Liver (tissue), 3 donors: Measurements from ENCODE around the gene OR4D10.

Experiments used
- EGR1 ChIP-seq, 2 donors: IDR thresholded peaks; 2 replicates each; pipeline ENCODE4 v1.6.1; 2016 to 2018; ENCODE audit warnings: antibody characterized with exemption in 2 of 2, low read depth in 2 of 2
- FOXA1 ChIP-seq: IDR thresholded peaks from 2 replicates; pipeline ENCODE4 v1.6.1; 2016; ENCODE audit warnings: antibody characterized with exemption
- GABPA ChIP-seq, 2 donors: IDR thresholded peaks in 1 of 2; conservative IDR thresholded peaks in 1 of 2; 2 replicates each; pipeline ENCODE4 v1.6.1; 2016; ENCODE audit warnings: antibody characterized with exemption in 2 of 2, mild to moderate bottlenecking in 1 of 2, moderate library complexity in 1 of 2
- JUND ChIP-seq, 2 donors: IDR thresholded peaks; 2 replicates each; pipeline ENCODE4 v1.6.1; 2016; ENCODE audit warnings: antibody characterized with exemption in 2 of 2
- MAX ChIP-seq: IDR thresholded peaks from 2 replicates; pipeline ENCODE4 v1.6.1; 2016; ENCODE audit warnings: antibody characterized with exemption
- RAD21 ChIP-seq, 2 donors: IDR thresholded peaks; 2 replicates each; pipeline ENCODE4 v1.6.1; 2016; ENCODE audit warnings: antibody characterized with exemption in 2 of 2, mild to moderate bottlenecking in 2 of 2
- RXRA ChIP-seq, 2 donors: IDR thresholded peaks; 2 replicates each; pipeline ENCODE4 v1.6.1; 2017 to 2018; ENCODE audit warnings: antibody characterized with exemption in 2 of 2, mild to moderate bottlenecking in 1 of 2
- SP1 ChIP-seq: IDR thresholded peaks from 2 replicates; pipeline ENCODE4 v1.6.1; 2018; ENCODE audit warnings: antibody characterized with exemption, mild to moderate bottlenecking
- TAF1 ChIP-seq: conservative IDR thresholded peaks from 2 replicates; pipeline ENCODE4 v1.6.1; 2016; ENCODE audit warnings: antibody characterized with exemption, mild to moderate bottlenecking
- TF ChIP-seq, protein P1 (sequence below): fragments of 150-350 bp; IDR thresholded peaks from 2 replicates; pipeline ENCODE4 v1.5.1; 2017; ENCODE audit warnings: improper control_type of control experiment, low read depth, low read length; ENCODE audit not compliant: missing input control
- TF ChIP-seq, protein P2 (sequence below): IDR thresholded peaks from 2 replicates; pipeline ENCODE4 v1.6.1; 2016; ENCODE audit warnings: antibody characterized with exemption
- TF ChIP-seq, protein P3 (sequence below): IDR thresholded peaks from 2 replicates; pipeline ENCODE4 v1.6.1; 2016; ENCODE audit warnings: antibody characterized with exemption, mild to moderate bottlenecking
- donor health status: healthy.
- donor health status: healthy.

DNA sequence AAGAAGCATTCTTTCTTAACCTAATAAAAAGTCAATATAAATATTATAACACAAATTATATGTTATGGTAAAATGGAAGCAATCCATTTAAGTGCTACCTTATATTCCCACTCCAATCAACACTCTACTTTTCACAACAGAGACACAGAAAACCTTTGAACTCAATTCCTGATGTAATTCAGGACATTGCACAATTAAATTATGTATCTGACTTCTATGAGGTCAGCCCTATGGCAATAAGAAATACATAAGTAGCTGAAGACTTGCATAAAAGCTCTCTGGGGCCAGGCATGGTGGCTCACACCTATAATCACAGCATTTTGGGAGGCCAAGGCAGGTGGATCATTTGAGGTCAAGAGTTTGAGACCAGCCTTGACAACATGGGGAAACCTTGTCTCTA is 6.8 kb downstream of the OR4D10 start:
- TF ChIP-seq, protein P1, sequence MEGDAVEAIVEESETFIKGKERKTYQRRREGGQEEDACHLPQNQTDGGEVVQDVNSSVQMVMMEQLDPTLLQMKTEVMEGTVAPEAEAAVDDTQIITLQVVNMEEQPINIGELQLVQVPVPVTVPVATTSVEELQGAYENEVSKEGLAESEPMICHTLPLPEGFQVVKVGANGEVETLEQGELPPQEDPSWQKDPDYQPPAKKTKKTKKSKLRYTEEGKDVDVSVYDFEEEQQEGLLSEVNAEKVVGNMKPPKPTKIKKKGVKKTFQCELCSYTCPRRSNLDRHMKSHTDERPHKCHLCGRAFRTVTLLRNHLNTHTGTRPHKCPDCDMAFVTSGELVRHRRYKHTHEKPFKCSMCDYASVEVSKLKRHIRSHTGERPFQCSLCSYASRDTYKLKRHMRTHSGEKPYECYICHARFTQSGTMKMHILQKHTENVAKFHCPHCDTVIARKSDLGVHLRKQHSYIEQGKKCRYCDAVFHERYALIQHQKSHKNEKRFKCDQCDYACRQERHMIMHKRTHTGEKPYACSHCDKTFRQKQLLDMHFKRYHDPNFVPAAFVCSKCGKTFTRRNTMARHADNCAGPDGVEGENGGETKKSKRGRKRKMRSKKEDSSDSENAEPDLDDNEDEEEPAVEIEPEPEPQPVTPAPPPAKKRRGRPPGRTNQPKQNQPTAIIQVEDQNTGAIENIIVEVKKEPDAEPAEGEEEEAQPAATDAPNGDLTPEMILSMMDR: no peak
- TF ChIP-seq, protein P2, sequence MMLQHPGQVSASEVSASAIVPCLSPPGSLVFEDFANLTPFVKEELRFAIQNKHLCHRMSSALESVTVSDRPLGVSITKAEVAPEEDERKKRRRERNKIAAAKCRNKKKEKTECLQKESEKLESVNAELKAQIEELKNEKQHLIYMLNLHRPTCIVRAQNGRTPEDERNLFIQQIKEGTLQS: no peak
- TF ChIP-seq EGR1 (IDR thresholded peaks at IDR 0.05; ENCODE audit: low read depth in 2 of 2) (no peak), RAD21 (IDR thresholded peaks at IDR 0.05) (no peak), TAF1 (no peak), SP1 (no peak), RXRA (IDR thresholded peaks at IDR 0.05) (no peak), GABPA (IDR thresholded peaks at IDR 0.05 in 1 of 2, conservative IDR thresholded peaks at IDR 0.05 in 1 of 2) (no peak), MAX (no peak), FOXA1 (no peak), JUND (IDR thresholded peaks at IDR 0.05) (no peak)
- TF ChIP-seq, protein P3, sequence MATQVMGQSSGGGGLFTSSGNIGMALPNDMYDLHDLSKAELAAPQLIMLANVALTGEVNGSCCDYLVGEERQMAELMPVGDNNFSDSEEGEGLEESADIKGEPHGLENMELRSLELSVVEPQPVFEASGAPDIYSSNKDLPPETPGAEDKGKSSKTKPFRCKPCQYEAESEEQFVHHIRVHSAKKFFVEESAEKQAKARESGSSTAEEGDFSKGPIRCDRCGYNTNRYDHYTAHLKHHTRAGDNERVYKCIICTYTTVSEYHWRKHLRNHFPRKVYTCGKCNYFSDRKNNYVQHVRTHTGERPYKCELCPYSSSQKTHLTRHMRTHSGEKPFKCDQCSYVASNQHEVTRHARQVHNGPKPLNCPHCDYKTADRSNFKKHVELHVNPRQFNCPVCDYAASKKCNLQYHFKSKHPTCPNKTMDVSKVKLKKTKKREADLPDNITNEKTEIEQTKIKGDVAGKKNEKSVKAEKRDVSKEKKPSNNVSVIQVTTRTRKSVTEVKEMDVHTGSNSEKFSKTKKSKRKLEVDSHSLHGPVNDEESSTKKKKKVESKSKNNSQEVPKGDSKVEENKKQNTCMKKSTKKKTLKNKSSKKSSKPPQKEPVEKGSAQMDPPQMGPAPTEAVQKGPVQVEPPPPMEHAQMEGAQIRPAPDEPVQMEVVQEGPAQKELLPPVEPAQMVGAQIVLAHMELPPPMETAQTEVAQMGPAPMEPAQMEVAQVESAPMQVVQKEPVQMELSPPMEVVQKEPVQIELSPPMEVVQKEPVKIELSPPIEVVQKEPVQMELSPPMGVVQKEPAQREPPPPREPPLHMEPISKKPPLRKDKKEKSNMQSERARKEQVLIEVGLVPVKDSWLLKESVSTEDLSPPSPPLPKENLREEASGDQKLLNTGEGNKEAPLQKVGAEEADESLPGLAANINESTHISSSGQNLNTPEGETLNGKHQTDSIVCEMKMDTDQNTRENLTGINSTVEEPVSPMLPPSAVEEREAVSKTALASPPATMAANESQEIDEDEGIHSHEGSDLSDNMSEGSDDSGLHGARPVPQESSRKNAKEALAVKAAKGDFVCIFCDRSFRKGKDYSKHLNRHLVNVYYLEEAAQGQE: no peak
